NCI-H128 (cell line): ENCODE results near the gene WDR55.
"Not testable (repeated sequence)": the region's sequence is repeated elsewhere in the genome, so short reads cannot be mapped to it uniquely, and the experiment has no call there.

Experiments
- DNase-seq: peaks from one replicate; lab custom pipeline; 2025; ENCODE audit not compliant: unreplicated experiment; lab: John Stamatoyannopoulos, UW

WDR55 gene, protein sequence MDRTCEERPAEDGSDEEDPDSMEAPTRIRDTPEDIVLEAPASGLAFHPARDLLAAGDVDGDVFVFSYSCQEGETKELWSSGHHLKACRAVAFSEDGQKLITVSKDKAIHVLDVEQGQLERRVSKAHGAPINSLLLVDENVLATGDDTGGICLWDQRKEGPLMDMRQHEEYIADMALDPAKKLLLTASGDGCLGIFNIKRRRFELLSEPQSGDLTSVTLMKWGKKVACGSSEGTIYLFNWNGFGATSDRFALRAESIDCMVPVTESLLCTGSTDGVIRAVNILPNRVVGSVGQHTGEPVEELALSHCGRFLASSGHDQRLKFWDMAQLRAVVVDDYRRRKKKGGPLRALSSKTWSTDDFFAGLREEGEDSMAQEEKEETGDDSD

DNA sequence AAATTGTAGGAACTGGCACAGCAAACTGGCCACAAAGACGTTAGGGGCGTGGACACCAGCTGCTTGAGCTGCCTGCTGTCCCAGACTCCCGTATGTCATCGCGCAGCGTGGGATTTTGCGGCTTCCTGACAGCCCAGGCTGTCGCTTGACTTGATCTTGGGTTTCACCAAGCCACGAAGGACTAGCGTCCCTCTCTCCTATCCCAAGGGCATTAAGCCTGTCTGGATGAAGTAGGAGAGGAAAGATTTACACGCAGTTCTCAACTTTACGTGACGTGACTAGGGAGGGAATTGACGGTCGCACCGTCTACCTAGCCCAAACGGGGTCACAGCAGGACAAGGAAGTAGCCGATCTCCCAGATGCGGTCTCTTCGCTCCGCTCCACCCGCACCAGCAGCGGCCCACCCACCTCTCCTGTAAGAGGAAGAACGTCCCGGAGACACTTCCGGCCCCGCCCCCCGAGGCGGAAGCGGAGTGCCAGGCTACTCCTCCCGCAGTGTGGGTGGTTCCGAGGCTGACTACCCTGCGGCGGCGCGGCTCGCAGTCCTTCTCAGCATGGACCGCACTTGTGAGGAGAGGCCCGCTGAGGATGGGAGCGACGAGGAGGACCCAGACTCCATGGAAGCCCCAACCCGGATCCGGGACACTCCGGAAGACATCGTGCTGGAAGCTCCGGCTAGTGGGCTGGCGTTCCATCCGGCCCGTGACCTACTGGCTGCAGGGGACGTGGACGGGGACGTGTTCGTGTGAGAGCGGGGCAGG lies at the start of gene WDR55:
TSS of gene WDR55 (plus strand) at position 546 of the 761 bp plus-strand sequence. CDS start at position 555, 9 bp downstream.
- peak; percentile 67 for DNase-seq

DNA sequence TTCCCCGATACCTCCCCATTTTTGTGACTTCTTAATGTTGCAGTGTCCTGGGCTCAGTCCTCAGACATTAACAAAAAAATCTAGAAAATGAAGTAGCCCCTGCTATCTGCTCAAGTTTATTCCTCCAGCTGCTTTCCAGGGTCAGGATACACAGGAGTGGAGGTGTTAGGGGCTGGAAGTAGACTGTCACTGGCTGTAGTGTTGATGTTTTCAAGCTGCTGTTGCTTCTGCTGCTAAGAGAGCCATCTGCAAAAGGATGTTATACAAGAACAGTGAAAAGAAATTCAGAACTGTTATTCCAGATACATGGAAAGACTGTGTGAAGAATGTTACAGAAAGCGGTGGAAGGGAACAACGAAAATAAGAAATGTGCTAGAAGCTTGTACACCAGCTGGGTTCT lies 42.4 kb upstream of the WDR55 start:
- DNase-seq, result no peak

- not testable (repeated sequence) for DNase-seq
Observed at GRCh38 chr5:140623061-140623460, 41.6 kb upstream of the WDR55 start.

- not testable (repeated sequence) for DNase-seq
Observed at GRCh38 chr5:140624886-140625285, 39.8 kb upstream of the WDR55 start.

DNA sequence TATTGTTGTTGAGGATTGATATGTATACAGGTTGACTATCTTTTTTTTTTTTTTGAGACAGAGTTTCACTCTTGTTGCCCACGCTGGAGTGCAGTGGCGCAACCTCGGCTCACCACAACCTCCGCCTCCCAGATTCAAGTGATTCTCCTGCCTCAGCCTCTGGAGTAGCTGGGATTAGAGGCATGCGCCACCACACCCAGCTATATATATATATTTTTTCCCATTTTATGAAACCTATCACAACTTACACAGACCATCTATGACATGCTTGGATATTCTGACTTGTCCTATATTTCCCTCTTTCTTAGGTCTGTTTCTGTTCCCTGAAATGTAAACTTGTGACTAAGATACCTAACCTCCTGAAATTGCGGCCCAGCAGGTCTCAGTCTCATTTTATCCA lies 36.7 kb upstream of the WDR55 start:
- no peak for DNase-seq

- no peak for DNase-seq
Observed at GRCh38 chr5:140628711-140629110, 36.0 kb upstream of the WDR55 start.

- DNase-seq, result no peak
Observed at GRCh38 chr5:140630292-140631035, 34.2 kb upstream of the WDR55 start.

GRCh38 chr5:140631036-140631417 lies 33.7 kb upstream of the WDR55 start:
- DNase-seq, result no peak

GRCh38 chr5:140631831-140632365 lies 32.8 kb upstream of the WDR55 start:
- DNase-seq, result no peak

- no peak for DNase-seq
Observed at GRCh38 chr5:140632366-140633020, 32.2 kb upstream of the WDR55 start.

DNA sequence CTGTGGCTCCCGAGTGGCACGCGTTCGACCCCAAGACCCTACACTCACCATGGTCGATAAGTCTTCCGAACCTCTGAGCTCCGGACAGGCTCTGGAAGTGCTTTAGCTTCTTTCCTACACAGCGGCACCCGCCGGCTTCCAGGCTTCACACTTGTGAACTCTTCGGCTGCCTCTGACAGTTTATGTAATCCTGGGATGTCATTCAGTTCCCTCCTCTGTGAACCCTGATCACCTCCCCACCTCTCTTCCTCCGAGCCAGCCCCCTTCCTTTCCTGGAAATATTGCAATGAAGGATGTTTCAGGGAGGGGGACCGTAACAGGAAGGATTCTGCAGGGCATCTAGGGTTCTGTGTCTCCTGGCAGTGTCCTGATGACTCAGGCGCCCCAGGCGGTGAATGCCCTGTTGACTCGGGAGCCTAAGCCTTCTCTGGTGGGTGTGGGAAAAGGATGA lies 31.7 kb upstream of the WDR55 start, which contains the start of gene CD14:
TSS of gene CD14 (minus strand) at position 155 of the 451 bp plus-strand sequence. CDS start at position 51, 104 bp downstream.
- DNase-seq, result no peak

- DNase-seq, result no peak
Observed at GRCh38 chr5:140633501-140633900, 31.2 kb upstream of the WDR55 start.

GRCh38 chr5:140634103-140634502 lies 30.6 kb upstream of the WDR55 start:
- DNase-seq, result no peak

DNA sequence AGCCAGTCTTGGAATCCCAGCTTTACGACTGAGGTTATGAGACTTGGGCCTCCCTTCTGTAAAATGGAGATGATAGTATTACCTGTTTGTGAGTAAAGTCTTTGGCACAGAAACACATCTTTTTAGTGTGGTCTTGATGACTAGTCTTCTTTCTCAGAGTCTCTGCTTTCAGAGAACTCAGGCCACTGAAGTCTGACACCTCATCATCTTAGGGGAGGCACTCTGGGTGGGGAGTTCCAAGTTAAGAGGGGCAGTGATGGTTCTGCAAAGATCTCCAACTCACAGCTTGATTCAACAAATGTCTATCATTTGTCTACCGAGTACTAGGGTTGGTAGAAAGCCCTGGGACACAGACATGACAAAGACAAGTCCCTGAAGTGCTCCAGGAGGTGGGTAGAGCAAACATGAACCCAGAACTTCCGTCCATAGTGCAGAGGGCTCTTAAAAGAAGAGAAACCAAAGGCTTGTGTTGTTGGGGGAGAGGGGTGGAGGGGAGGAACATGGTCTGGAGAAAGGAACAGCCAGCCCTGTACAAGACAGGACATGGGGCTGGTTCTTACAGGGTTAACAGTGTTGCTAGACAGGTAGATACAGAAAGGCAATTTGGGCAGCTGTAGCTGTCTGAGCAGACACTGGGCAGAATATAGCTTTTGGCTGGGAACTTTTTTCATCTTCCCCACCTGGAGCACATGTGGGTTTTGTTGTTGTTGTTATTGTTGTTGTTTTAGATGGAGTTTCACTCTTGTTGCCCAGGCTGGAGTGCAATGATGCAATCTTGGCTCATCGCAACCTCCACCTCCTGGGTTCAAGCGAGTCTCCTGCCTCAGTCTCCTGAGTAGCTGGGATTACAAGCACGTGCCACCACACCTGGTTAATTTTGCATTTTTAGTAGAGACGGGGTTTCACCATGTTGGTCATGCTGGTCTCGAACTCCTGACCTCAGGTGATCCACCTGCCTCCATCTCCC lies 29.1 kb upstream of the WDR55 start:
- DNase-seq, result no peak

DNA sequence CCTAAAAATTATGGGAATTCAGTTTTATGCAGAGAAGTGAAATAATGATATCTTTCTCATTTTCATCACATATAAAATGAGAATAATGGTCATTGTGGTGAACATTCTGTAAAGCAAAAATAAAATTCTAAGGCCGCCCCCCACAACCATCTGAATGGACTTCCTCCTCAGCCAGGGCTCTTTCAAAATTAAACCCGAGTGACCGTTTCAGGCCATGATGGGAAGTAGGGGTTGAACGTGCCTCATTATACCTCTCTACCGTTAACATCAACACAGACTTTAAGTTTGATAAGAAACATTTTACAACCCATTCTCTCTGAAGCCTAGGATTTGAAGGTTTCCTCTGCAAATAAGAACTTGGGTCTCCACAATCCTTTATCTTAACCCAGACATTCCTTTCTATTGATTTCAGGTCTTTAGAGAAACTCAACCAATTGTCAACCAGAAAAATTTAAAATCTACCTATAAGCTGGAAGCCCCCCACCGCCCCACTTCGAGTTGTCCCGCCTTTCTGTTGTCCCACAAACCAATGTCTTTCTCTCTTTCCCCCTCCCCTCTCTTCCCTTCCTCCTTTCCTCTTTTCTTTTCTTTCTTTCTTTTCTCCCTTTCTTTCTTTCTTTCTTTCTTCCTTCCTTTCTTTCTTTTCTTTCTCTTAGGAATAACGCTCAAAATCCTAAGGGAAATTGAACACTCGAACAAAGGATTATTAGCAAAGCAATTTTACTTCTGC lies 27.2 kb upstream of the WDR55 start:
- no peak for DNase-seq

DNA sequence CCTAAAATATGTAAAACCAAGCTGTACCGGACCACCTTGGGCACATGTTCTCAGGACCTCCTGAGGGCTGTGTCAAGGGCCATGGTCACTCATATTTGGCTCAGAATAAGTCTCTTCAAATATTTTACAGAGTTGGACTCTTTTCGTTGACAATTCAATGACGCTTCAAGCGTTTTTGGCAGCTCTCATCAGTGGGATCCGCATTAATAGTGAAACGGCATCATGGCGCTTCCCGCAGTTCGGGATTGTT lies 25.9 kb upstream of the WDR55 start:
- not testable (repeated sequence) for DNase-seq

GRCh38 chr5:140639148-140639981 lies 25.3 kb upstream of the WDR55 start, which contains the start of gene TMCO6:
TMCO6 (plus strand) TSS chr5:140639451; CDS start chr5:140639528, 77 bp downstream.
- peak; percentile 73 for DNase-seq

- DNase-seq, result no peak
Observed at GRCh38 chr5:140641716-140642115, 23.0 kb upstream of the WDR55 start.
